Uterus (tissue), 2 donors: ENCODE measurements around the gene CCDC28B.

Experiments
- CTCF ChIP-seq, 4 experiments: fragments of 200-600 bp in 2 of 4; fragments of 450-650 bp in 2 of 4; sonication (generic) in 2 of 4; IDR thresholded peaks; one replicate each; pipeline ENCODE4 v1.5.1; 2016 to 2019; ENCODE audit warnings: antibody characterized with exemption in 4 of 4, mild to moderate bottlenecking in 2 of 4, moderate library complexity in 1 of 4
- POLR2A ChIP-seq, 2 donors: fragments of 450-650 bp; IDR thresholded peaks; one replicate each; pipeline ENCODE4 v1.6.1; 2016; ENCODE audit warnings: antibody characterized with exemption in 2 of 2, mild to moderate bottlenecking in 1 of 2, moderate library complexity in 1 of 2

DNA sequence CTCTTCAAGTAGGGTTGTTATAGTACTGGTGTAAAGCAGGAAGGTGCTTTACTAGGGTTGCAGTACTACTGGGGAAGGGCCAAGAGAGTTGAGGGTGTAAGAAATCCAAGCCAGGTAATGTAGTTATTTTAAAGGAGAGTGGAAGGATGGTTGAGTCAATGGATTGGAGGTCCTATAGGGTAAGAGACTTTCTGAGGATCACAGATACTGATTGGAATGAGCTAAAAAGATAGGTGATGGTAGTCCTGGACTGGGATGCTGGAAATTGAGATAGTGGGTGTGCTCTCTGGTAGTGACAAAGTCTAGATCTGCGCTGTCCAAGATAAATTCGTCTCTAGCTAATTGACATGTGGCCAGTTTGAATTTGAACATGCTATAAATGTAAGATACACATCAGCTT, 13.9 kb upstream of the CCDC28B start:
- TF ChIP-seq POLR2A (IDR thresholded peaks at IDR 0.05), result no peak
- TF ChIP-seq CTCF (IDR thresholded peaks at IDR 0.05), result no peak
